CD4-positive, alpha-beta T cell treated with Interleukin-6 at 100 ng/mL for 8 hours (primary cell): ENCODE data around the gene PKDREJ.

Source experiments
- DNase-seq: peaks from one replicate; pipeline ENCODE4 v3.0.0-alpha.2; 2020; ENCODE audit warnings: mixed read lengths, low spot score

Gene PKDREJ

GRCh38 chr22:46239261-46240048 lies 23.7 kb downstream of the PKDREJ start:
- DNase-seq, result peak; percentile 22

DNA sequence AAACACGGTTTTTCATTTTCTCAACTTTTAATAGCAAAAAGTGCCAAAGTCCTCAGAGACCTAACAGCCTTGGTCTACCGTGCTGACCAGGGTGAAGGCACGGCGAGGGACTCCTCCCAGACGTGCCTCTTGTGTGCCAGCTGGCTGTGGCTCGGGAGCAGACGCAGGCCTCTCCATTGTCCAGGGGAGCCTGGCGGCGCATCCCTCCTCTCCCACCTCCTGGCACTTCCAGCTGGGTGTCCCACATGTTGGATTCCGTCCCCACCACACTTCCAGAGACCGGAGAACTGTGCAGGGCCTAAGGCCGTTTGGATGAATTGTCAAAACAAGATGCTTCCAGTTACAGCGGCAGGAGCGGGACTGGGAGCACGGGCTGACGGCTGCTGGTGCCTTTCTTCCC lies 24.6 kb downstream of the PKDREJ start:
- no peak for DNase-seq

DNA sequence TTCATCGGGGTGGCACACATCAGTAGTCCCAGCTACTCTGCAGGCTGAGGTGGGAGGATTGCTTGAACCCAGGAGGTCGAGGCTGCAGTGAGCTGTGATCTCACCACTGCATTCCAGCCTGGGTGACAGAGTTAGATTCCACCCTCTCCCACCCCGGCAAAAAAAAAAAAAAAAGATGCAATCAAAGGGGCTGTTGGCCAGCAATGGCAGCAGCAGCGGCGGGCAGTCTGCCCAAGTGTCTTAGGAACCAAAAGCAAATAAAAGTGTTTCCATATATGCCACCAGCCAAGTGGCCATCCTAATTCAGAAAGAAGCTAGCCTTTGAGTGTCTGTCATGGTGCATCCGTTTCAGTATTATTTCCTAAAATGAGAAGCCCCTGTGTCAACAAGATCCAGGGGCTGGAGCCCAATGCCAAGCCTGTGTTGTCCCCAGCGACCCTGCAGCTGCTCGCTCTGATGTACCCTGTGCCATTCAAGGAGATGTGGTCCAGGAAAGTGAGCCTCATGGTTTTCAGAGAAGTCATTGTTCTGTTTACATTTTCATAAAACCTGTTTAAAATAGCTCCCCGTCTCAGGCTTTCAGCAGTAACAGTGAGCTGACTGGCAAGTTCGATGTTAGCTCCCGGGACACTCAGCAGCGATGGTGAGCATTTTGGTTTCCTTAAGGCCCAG lies 25.6 kb downstream of the PKDREJ start:
- DNase-seq, result no peak

DNA sequence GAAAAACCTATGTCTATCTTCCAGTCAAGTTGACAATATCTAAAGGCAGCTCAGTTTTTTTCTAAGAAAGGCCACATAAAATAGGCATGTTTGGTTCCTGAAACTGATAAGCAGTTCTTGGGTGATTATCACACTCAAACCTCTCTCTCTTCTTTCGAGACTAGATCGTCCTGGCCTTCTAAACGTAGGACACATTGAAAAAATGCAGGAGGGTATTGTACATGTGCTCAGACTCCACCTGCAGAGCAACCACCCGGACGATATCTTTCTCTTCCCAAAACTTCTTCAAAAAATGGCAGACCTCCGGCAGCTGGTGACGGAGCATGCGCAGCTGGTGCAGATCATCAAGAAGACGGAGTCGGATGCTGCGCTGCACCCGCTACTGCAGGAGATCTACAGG lies 28.2 kb downstream of the PKDREJ start:
- DNase-seq, result no peak

- DNase-seq, result no peak
These were observed 29.9 kb downstream of the PKDREJ start for GRCh38 chr22:46233231-46233630.

GRCh38 chr22:46230262-46230901 lies 32.8 kb downstream of the PKDREJ start:
- no peak for DNase-seq

GRCh38 chr22:46229701-46230100 lies 33.4 kb downstream of the PKDREJ start:
- no peak for DNase-seq

- no peak for DNase-seq
These were observed 36.6 kb downstream of the PKDREJ start for GRCh38 chr22:46226577-46226976.

- DNase-seq, result no peak
These were observed 37.5 kb downstream of the PKDREJ start for GRCh38 chr22:46225631-46226030.

GRCh38 chr22:46224898-46225290 lies 38.2 kb downstream of the PKDREJ start:
- no peak for DNase-seq

- DNase-seq, result no peak
These were observed 38.9 kb downstream of the PKDREJ start for GRCh38 chr22:46224044-46224897.

- no peak for DNase-seq
These were observed 42.2 kb downstream of the PKDREJ start for GRCh38 chr22:46220921-46221320.

DNA sequence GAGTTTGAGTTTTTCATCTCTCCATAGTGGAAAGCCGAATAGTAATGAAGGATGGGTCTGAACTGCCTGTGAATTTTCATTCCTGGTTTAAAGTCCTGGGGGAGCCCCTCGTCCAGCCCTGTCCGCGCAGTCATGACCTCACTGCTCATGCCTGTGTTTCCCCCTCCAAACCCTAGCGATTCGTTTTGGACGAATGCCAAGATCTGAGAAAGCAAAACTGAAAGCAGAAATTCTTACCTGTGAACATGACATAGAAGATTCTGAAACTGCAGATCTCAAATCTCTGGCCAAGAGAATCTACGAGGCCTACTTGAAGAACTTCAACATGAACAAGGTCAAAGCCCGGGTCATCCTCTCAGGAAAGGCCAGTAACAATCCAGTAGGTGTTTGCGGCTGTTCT lies 43.5 kb downstream of the PKDREJ start:
- DNase-seq, result no peak

DNA sequence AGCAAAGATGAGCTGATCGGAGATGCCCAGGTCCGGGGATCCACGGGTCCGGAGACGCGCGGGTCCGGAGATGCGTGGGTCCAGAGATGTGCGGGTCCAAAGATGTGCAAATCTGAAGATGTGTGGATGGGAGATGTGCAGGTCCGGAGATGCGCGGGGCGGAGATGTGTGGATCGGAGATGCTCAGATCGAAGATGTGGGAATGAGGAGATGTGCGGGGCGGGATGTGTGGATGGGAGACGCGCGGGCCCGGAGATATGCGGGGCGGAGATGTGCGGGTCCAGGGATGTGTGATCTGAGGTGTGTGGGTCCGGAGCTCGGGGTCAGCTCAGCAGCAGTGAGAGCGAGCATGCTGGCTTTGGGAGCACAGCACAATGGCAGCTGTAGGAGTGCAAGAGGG lies 48.5 kb downstream of the PKDREJ start:
- no peak for DNase-seq

- no peak for DNase-seq
These were observed 49.0 kb downstream of the PKDREJ start for GRCh38 chr22:46214149-46214548.

DNA sequence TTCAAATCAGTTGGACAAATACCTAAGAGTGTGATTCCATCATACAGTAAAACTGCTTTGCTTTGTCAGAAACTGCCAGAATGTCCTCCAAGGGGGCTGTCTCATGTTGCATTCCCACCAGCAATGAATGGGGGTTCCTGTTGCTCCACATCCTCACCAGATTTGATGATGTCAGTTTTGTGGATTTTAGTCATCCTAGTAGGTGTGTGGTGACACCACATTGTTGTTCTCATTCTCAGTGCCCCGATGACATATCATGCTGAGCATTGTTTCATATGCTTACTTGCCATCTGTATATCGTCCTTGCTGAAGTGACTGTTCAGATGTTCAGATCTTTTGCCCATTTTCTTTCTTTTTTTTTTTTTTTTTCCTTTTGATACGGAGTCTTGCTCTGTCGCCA lies 50.1 kb downstream of the PKDREJ start:
- DNase-seq, result no peak

DNA sequence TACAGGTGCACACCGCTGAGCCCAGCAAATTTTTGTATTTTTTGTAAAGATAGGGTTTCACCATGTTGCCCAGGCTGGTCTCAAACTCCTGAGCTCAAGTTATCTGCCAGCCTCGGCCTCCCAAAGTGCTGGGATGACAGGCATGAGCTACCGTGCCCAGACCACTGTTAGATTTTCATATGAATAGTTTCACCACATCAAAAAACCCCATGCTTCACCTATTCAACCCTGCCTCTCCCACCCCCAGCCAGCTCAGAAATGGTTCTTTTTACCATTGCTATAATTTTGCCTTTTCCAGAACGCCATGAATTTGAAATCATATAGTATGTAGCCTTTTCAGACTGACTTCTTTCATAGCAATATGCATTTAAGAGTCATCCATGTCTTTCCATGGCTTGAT lies 50.9 kb downstream of the PKDREJ start:
- no peak for DNase-seq

DNA sequence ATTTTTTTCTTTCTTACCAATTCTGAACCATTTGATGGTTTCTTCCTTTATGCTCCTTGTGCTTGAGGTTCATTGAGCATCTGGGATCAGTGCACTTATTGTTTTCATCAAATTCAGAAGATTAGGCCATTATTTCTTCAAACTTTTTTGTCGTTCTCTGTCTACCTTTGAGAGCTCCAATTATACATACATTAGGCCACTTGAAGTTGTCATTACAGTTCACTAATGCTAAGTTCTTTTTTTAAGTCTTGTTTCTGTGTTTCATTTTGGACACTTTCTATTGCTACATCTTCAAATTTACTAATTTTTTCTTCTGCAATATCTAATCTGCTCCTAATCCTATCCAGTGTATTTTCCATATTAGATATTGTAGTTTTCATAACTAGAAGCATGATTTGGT lies 53.9 kb downstream of the PKDREJ start:
- no peak for DNase-seq
